ENCODE data around the gene MS4A4E.

Gene MS4A4E

GRCh38 chr11:60252213-60253108, 9.5 kb upstream of the MS4A4E start (continued):
- no peak for TF ChIP-seq PATZ1 (CRISPR knock-in tag; IDR thresholded peaks at IDR 0.05; ENCODE audit: borderline replicate concordance)
- no peak for TF ChIP-seq CREB5 (CRISPR knock-in tag; IDR thresholded peaks at IDR 0.05; ENCODE audit: low read depth)

GRCh38 chr11:60251485-60252212, 8.7 kb upstream of the MS4A4E start:
- peak; percentile 40; the same call in 2 of the 3 replicates for ATAC-seq

DNA sequence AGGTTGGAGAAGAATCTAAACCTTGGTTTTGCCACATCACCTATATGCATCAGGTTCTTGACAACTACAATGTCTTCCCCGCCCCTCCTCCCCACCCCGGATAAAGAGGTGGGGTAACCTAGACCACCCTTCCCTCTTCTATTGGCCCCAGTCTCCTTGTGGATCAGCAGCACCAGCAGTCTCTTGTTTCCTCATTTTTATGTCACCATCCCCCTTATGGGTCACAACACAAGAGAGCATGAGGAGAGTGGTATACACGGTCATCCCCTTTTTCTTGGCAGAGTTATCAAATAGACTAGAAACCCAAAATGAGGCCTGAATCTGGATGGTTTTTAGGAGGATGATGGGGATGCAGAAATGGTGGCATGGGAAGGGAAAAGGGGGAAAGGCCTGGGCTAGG, 1.2 kb downstream of the MS4A4E start:
- no peak for ATAC-seq
- TF ChIP-seq PATZ1 (CRISPR knock-in tag; IDR thresholded peaks at IDR 0.05; ENCODE audit: borderline replicate concordance) (no peak), ZC3H10 (CRISPR knock-in tag; IDR thresholded peaks at IDR 0.05) (no peak), ISL1 (CRISPR knock-in tag; IDR thresholded peaks at IDR 0.05) (no peak), ZNF565 (CRISPR knock-in tag; conservative IDR thresholded peaks at IDR 0.05; ENCODE audit: low read depth) (no peak)

More at GRCh38 chr11:60251485-60252212, 8.7 kb upstream of the MS4A4E start:
- TF ChIP-seq CREB5 (CRISPR knock-in tag; IDR thresholded peaks at IDR 0.05; ENCODE audit: low read depth) = no peak
- TF ChIP-seq ZC3H10 (CRISPR knock-in tag; IDR thresholded peaks at IDR 0.05) = no peak
- no peak for TF ChIP-seq SNAI2 (CRISPR knock-in tag; IDR thresholded peaks at IDR 0.05)
- TF ChIP-seq ISL1 (CRISPR knock-in tag; IDR thresholded peaks at IDR 0.05) = no peak
- TF ChIP-seq ZNF70 (CRISPR knock-in tag; IDR thresholded peaks at IDR 0.05) = no peak
- TF ChIP-seq ZNF8 (CRISPR knock-in tag; IDR thresholded peaks at IDR 0.05) = no peak
- TF ChIP-seq OSR1 (CRISPR knock-in tag; IDR thresholded peaks at IDR 0.05) = no peak
- TF ChIP-seq, protein P1, sequence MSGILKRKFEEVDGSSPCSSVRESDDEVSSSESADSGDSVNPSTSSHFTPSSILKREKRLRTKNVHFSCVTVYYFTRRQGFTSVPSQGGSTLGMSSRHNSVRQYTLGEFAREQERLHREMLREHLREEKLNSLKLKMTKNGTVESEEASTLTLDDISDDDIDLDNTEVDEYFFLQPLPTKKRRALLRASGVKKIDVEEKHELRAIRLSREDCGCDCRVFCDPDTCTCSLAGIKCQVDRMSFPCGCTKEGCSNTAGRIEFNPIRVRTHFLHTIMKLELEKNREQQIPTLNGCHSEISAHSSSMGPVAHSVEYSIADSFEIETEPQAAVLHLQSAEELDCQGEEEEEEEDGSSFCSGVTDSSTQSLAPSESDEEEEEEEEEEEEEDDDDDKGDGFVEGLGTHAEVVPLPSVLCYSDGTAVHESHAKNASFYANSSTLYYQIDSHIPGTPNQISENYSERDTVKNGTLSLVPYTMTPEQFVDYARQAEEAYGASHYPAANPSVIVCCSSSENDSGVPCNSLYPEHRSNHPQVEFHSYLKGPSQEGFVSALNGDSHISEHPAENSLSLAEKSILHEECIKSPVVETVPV (CRISPR knock-in tag; IDR thresholded peaks at IDR 0.05) = no peak
- no peak for TF ChIP-seq BACH2 (CRISPR knock-in tag; IDR thresholded peaks at IDR 0.05; ENCODE audit: borderline replicate concordance)
- TF ChIP-seq GLIS3 (CRISPR knock-in tag; IDR thresholded peaks at IDR 0.05) = no peak
- no peak for TF ChIP-seq TOX (CRISPR knock-in tag; IDR thresholded peaks at IDR 0.05; ENCODE audit: borderline replicate concordance)
- no peak for TF ChIP-seq CSDC2 (CRISPR knock-in tag; IDR thresholded peaks at IDR 0.05)

- no peak for ATAC-seq
- TF ChIP-seq CSDC2 (CRISPR knock-in tag; IDR thresholded peaks at IDR 0.05) (no peak), ZNF8 (CRISPR knock-in tag; IDR thresholded peaks at IDR 0.05) (no peak), SNAI2 (CRISPR knock-in tag; IDR thresholded peaks at IDR 0.05) (no peak), ZNF70 (CRISPR knock-in tag; IDR thresholded peaks at IDR 0.05) (no peak), PPARA (CRISPR knock-in tag; IDR thresholded peaks at IDR 0.05; ENCODE audit: borderline replicate concordance) (no peak), GLIS3 (CRISPR knock-in tag; IDR thresholded peaks at IDR 0.05) (no peak), ZFP3 (CRISPR knock-in tag; IDR thresholded peaks at IDR 0.05) (no peak), ARNTL (CRISPR knock-in tag; IDR thresholded peaks at IDR 0.05; ENCODE audit: borderline replicate concordance, low read depth) (no peak), ISL1 (CRISPR knock-in tag; IDR thresholded peaks at IDR 0.05) (no peak), RARB (CRISPR knock-in tag; IDR thresholded peaks at IDR 0.05) (no peak), ZFP30 (CRISPR knock-in tag; IDR thresholded peaks at IDR 0.05) (no peak), PATZ1 (CRISPR knock-in tag; IDR thresholded peaks at IDR 0.05; ENCODE audit: borderline replicate concordance) (no peak), BACH2 (CRISPR knock-in tag; IDR thresholded peaks at IDR 0.05; ENCODE audit: borderline replicate concordance) (no peak), CREB5 (CRISPR knock-in tag; IDR thresholded peaks at IDR 0.05; ENCODE audit: low read depth) (no peak), OSR1 (CRISPR knock-in tag; IDR thresholded peaks at IDR 0.05) (no peak)
Observed at GRCh38 chr11:60240662-60241061, 2.3 kb downstream of the MS4A4E start.
